GM18907 (cell line): ENCODE measurements around the gene KLHL15.
A peak's percentile ranks its signal among the peaks of the same experiment; 100 is the strongest.
"Not testable (repeated sequence)": the region's sequence is repeated elsewhere in the genome, so short reads cannot be mapped to it uniquely, and the experiment has no call there.

ENCODE experiments used
- ATAC-seq: cut with Tn5 transposase; IDR thresholded peaks from one replicate; pipeline ENCODE4 v1.9.1; 2021; ENCODE audit warnings: mild to moderate bottlenecking, moderate library complexity; ENCODE audit not compliant: unreplicated experiment

KLHL15 gene

GRCh38 chrX:24018809-24019208 lies 8.2 kb downstream of the KLHL15 start:
- ATAC-seq: no peak

DNA sequence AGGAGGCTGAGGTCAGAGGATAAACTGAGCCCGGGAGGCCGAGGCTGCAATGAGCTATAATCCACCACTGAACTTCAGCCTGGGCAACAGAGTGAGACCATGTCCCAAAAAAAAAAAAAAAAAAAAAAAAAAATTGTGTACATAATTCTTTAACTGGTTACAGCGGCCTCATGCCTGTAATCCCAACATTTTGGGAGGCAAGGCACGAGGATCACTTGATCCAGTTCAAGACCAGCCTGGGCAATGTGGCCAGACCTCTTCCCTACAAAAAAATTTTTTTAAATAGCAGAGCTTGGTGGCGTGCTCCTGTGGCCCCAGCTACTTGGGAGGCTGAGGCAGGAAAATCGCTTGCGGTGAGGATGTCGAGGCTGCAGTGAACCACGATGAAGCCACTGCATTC lies 9.3 kb downstream of the KLHL15 start:
- no peak for ATAC-seq

GRCh38 chrX:24014388-24015018 lies 12.5 kb downstream of the KLHL15 start:
- peak; percentile 70 for ATAC-seq

- no peak for ATAC-seq
Measured at GRCh38 chrX:24012266-24012665, 14.7 kb downstream of the KLHL15 start.

DNA sequence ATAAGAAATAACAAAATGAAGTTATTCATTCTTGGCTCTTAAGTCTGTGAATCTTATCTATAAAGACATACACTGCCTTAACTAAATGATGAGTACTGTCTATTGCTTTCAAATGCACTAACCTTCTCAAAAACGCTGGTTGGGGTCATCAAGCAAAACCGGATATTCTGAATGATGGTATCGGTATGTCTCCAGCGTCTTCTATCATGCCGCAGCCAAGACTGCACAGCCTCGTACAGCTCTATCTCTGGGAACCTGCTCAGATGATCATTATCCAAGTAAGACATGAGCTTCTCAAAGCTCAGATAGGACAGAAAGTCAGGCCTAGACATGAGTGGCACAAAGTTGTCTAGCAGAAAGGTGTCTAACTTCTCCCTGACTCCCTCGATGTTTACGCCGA lies 21.1 kb downstream of the KLHL15 start:
- no peak for ATAC-seq

GRCh38 chrX:24005028-24005427 lies 22.0 kb downstream of the KLHL15 start:
- peak; percentile 48 for ATAC-seq

DNA sequence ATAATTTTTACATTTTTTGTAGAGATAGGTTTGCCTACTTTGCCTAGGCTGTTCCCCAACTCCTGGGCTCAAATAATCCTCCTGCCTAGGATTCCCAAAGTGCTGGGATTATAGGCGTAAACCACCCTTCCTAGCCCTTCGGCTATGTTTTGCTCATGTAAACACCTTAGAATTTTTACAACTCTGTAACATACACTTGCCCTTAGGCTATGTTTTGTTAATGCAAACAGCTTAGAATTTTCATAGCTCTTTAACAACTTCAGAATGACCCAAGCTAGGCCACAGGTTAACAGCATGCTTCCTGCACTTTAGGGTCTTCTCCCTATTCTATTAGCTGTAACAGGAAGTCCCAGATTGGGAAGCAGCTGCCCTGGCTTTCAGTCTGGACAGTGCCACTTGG lies 24.2 kb downstream of the KLHL15 start:
- no peak for ATAC-seq

DNA sequence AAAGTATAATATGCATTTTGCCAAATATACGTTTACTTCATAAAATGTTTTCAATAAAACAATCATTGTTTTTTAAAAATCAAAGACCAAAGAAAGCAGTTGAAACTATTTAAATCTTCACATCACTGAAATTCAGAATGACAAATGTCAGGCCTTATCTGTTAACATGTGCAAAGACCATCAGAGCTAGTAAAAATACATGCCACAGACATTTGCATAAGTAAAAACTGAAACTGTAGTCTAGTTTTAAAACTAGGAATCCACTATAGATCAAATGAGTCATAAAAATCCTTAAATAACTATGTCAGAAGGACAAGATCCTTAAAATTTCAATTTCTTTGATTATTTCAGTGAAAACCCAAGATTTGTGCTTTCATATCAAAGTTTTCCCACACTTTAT lies 24.8 kb downstream of the KLHL15 start:
- ATAC-seq: no peak

GRCh38 chrX:23999671-24000070 lies 27.3 kb downstream of the KLHL15 start:
- ATAC-seq: no peak

- ATAC-seq: no peak
Measured at GRCh38 chrX:23993012-23993633, 33.9 kb downstream of the KLHL15 start.

- ATAC-seq: no peak
Measured at GRCh38 chrX:23992431-23992830, 34.6 kb downstream of the KLHL15 start.

DNA sequence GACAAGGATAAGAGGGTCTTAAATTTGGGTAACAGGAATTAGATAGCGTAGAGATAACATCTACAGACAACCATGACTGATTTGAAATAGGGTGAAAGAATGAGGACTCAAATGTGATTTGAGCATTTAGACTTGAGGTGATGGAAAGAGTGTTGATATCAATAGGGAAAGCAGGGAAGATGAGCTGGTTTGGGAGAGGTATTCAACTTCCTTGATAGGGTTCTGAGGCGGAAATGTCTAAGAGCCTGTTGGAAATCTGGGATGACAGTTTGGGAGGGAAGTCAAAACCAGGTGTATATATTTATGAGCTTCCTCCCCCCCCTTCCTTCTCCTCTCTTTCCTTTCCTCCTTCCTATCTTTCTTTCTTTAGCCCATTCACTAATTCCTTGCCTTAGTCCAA lies 36.5 kb downstream of the KLHL15 start:
- no peak for ATAC-seq

- ATAC-seq: no peak
Measured at GRCh38 chrX:23989689-23990088, 37.3 kb downstream of the KLHL15 start.

GRCh38 chrX:23982891-23983290 lies 44.1 kb downstream of the KLHL15 start:
- no peak for ATAC-seq

DNA sequence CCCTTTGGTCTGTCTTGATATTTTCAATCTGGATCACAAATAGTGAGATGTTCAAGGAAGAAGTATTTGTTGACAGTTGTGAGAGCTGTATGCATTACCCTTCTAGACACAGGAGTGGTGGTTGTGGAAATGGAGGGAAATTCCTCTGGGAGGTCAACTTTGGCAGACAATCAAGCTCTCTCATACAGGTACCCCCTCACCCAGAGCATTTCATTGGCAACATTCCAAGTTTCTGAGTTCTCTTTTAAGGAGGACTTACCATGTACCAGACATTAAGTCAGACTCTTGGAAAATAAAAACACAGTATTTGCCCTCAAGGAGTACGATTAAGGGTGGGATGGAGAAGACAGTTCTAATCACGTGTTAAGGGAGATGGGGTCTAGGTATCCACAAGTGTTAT lies 45.3 kb downstream of the KLHL15 start:
- ATAC-seq: no peak

GRCh38 chrX:23981222-23981621 lies 45.8 kb downstream of the KLHL15 start:
- no peak for ATAC-seq

DNA sequence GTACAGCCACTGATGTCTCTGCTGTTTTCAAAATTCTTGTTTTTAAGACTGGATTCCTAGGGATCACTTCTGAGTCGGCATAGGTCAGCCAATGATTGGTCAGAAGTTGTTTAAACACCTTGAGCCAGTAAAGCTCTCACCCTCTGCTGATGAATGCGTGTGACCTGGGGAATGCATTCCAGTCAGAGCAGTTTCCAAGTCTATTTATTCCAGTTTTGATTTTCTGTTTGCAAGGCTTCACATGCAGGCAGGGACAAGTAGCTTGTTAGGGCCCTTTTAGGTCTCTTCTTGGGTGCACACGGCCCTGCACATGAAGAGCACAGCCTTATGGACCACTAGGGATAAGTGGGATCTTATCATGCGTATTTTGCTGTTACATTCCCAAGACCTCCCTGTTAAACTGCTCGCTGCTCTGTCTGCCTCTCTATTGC lies 47.0 kb downstream of the KLHL15 start:
- no peak for ATAC-seq

- no peak for ATAC-seq
Measured at GRCh38 chrX:23978491-23978890, 48.5 kb downstream of the KLHL15 start.

- not testable (repeated sequence) for ATAC-seq
Measured at GRCh38 chrX:23965630-23966029, 61.4 kb downstream of the KLHL15 start.

DNA sequence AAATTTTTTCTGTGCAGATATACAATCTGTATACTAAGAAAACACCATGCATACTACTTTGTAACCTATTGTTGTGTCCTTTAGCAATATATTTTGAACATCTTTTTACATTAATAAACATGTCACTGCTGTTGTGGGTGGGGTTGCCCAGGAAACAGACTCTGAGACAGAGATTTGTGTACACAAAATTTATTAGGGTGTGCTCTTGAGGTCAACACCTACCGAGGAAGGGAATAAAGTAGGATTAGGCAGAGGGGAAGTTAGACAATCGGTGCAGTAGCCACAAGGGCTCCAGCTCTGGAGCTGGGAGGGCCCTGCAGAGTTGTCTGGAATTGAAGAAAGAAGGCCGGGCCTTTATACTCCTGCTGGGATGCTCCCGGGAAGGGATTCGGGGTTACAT lies 62.8 kb downstream of the KLHL15 start:
- no peak for ATAC-seq

DNA sequence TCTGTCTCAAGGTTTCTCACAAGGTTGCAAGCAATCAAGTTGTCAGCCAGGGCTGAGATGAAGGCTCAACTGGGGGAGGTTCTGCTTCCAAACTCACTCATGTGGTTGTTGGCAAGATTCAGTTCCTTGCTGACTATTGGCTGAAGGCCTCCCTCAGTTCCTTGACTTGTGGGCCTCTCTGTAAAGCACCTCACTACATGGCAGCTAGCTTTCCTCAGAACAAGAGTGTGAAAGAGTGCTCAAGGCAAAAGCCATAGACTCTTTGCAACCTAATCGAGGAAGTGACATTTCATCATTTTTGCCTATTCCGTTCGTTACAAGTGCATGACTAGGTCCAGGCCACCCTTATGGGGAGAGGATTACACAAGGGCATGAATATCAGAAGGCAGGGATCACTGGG lies 67.2 kb downstream of the KLHL15 start:
- ATAC-seq: no peak

- ATAC-seq: no peak
Measured at GRCh38 chrX:23954396-23954795, 72.6 kb downstream of the KLHL15 start.

GRCh38 chrX:23953908-23954269 lies 73.1 kb downstream of the KLHL15 start:
- peak; percentile 18 for ATAC-seq
